HG03469 (cell line): Measurements from ENCODE around the gene ZBTB20.

Experiments used
- ATAC-seq: cut with Tn5 transposase; IDR thresholded peaks from one replicate; pipeline ENCODE4 v1.9.1; 2021; ENCODE audit warnings: mild to moderate bottlenecking, moderate library complexity, moderate number of reproducible peaks; ENCODE audit not compliant: unreplicated experiment

ZBTB20 gene

GRCh38 chr3:114284644-114285043 lies 862.4 kb downstream of the ZBTB20 start:
- no peak for ATAC-seq
